Osteocyte (in vitro differentiated cells): Measurements from ENCODE around the gene PDE4D. TPM values are rescaled to one million over a fixed set of nuclear protein-coding genes. Genes with fewer than 3 reads are reported as not detected.

ENCODE experiments used
- DNase-seq: peaks from one replicate; pipeline ENCODE4 v3.0.0; 2021; ENCODE audit warnings: mixed read lengths; ENCODE audit not compliant: unreplicated experiment; ENCODE audit errors: extremely low spot score
- H3K27ac Mint-ChIP-seq: one replicate; pipeline ENCODE4 v1.8.0; 2021; ENCODE audit warnings: mild to moderate bottlenecking, mixed read lengths; ENCODE audit not compliant: unreplicated experiment
- H3K27me3 Mint-ChIP-seq: one replicate; pipeline ENCODE4 v1.8.0; 2021; ENCODE audit warnings: mixed read lengths; ENCODE audit not compliant: unreplicated experiment
- H3K36me3 Mint-ChIP-seq: one replicate; pipeline ENCODE4 v1.8.0; 2021; ENCODE audit warnings: mixed read lengths; ENCODE audit not compliant: unreplicated experiment
- H3K4me1 Mint-ChIP-seq: one replicate; pipeline ENCODE4 v1.8.0; 2021; ENCODE audit warnings: mixed read lengths; ENCODE audit not compliant: unreplicated experiment
- H3K4me3 Mint-ChIP-seq: one replicate; pipeline ENCODE4 v1.8.0; 2021; ENCODE audit warnings: mild to moderate bottlenecking, moderate library complexity, mixed read lengths; ENCODE audit not compliant: unreplicated experiment
- H3K9me3 Mint-ChIP-seq: one replicate; pipeline ENCODE4 v1.8.0; 2021; ENCODE audit warnings: mixed read lengths; ENCODE audit not compliant: unreplicated experiment
- CTCF ChIP-seq: fragments of 200-600 bp; sonication (generic); IDR thresholded peaks from 2 replicates; pipeline ENCODE4 v1.5.0; 2021; ENCODE audit warnings: antibody characterized with exemption, mild to moderate bottlenecking, moderate library complexity
- total RNA-seq: library from RNA; stranded (reverse); gene quantifications from 2 replicates; pipeline ENCODE4 v1.2.1, GENCODE V29; 2021

PDE4D gene
- total RNA-seq, 1 donor from 2014 or later = 24.2 TPM

GRCh38 chr5:59661954-59662615, 231.4 kb downstream of the PDE4D start:
- Mint-ChIP-seq H3K4me3 (peak overlapping the region; percentile 18), H3K27ac (peak overlapping the region; percentile 38), H3K4me1 (peaks cover 30% of the 10 kb centered on the region), H3K36me3 (no peaks in the 10 kb centered on the region), H3K9me3 (no peaks in the 10 kb centered on the region), H3K27me3 (no peaks in the 10 kb centered on the region)
- no peak for TF ChIP-seq CTCF
- no peak for DNase-seq

GRCh38 chr5:59661311-59661710, 232.2 kb downstream of the PDE4D start:
- Mint-ChIP-seq H3K27ac (peak overlapping the region; percentile 38), H3K36me3 (no peaks in the 10 kb centered on the region), H3K4me1 (peaks cover 30% of the 10 kb centered on the region), H3K27me3 (no peaks in the 10 kb centered on the region), H3K4me3 (no peak overlapping the region), H3K9me3 (no peaks in the 10 kb centered on the region)
- no peak for DNase-seq
- TF ChIP-seq CTCF = no peak

GRCh38 chr5:59660737-59661136, 232.8 kb downstream of the PDE4D start:
- Mint-ChIP-seq H3K36me3 (no peaks in the 10 kb centered on the region), H3K9me3 (no peaks in the 10 kb centered on the region), H3K4me3 (no peak overlapping the region), H3K27me3 (no peaks in the 10 kb centered on the region), H3K27ac (no peak overlapping the region), H3K4me1 (peaks cover 30% of the 10 kb centered on the region)
- TF ChIP-seq CTCF = peak; percentile 54
- no peak for DNase-seq

- Mint-ChIP-seq H3K4me3 (no peak overlapping the region), H3K4me1 (peaks cover 7% of the 10 kb centered on the region), H3K27me3 (no peaks in the 10 kb centered on the region), H3K9me3 (no peaks in the 10 kb centered on the region), H3K36me3 (no peaks in the 10 kb centered on the region), H3K27ac (no peak overlapping the region)
- DNase-seq = no peak
- no peak for TF ChIP-seq CTCF
These were observed 236.9 kb downstream of the PDE4D start for GRCh38 chr5:59656351-59657254.

GRCh38 chr5:59655693-59656309, 237.7 kb downstream of the PDE4D start:
- peaks cover 5% of the 10 kb centered on the region for H3K4me1 Mint-ChIP-seq
- no peak overlapping the region for H3K27ac Mint-ChIP-seq
- no peaks in the 10 kb centered on the region for H3K36me3 Mint-ChIP-seq

More at GRCh38 chr5:59655693-59656309, 237.7 kb downstream of the PDE4D start:
- DNase-seq = no peak
- no peaks in the 10 kb centered on the region for H3K9me3 Mint-ChIP-seq
- H3K4me3 Mint-ChIP-seq = no peak overlapping the region
- no peaks in the 10 kb centered on the region for H3K27me3 Mint-ChIP-seq
- TF ChIP-seq CTCF = no peak
